Esophagus mucosa (tissue), 1 donor: ENCODE data around the gene PDIA6. TPM values are rescaled to one million over a fixed set of nuclear protein-coding genes. Genes with fewer than 3 reads are reported as not detected.
"Not testable (repeated sequence)": the region's sequence is repeated elsewhere in the genome, so short reads cannot be mapped to it uniquely, and the experiment has no call there.

ENCODE experiments used
- ATAC-seq: fragments of 200-7000 bp; cut with Tn5 transposase; one replicate; pipeline ENCODE4 v1.9.1; 2020
- total RNA-seq: library from RNA; stranded (reverse); gene quantifications from one replicate; pipeline ENCODE4 v1.2.4, GENCODE V29; 2023
- donor health status: DM: yes; HTN: yes; CAD: no.

Gene PDIA6
- total RNA-seq, 1 donor from 2014 or later, result 90.4 TPM

- ATAC-seq, result no peak
Measured at GRCh38 chr2:10810202-10811161, 2.1 kb downstream of the PDIA6 start.

GRCh38 chr2:10806543-10806942, 6.0 kb downstream of the PDIA6 start:
- no peak for ATAC-seq

- ATAC-seq, result not testable (repeated sequence)
Measured at GRCh38 chr2:10805990-10806389, 6.6 kb downstream of the PDIA6 start.

GRCh38 chr2:10802657-10803056, 9.9 kb downstream of the PDIA6 start:
- no peak for ATAC-seq

- ATAC-seq, result no peak
Measured at GRCh38 chr2:10800163-10800562, 12.4 kb downstream of the PDIA6 start.

- no peak for ATAC-seq
Measured at GRCh38 chr2:10798783-10799182, 13.8 kb downstream of the PDIA6 start.

- no peak for ATAC-seq
Measured at GRCh38 chr2:10796703-10797102, 15.9 kb downstream of the PDIA6 start.

- no peak for ATAC-seq
Measured at GRCh38 chr2:10795508-10796046, 17.0 kb downstream of the PDIA6 start.

GRCh38 chr2:10794876-10795275, 17.7 kb downstream of the PDIA6 start:
- ATAC-seq, result no peak

- no peak for ATAC-seq
Measured at GRCh38 chr2:10793816-10794215, 18.8 kb downstream of the PDIA6 start.

- ATAC-seq, result no peak
Measured at GRCh38 chr2:10792660-10793400, 19.8 kb downstream of the PDIA6 start.

GRCh38 chr2:10792001-10792634, 20.5 kb downstream of the PDIA6 start:
- no peak for ATAC-seq

GRCh38 chr2:10790228-10790973, 22.2 kb downstream of the PDIA6 start:
- no peak for ATAC-seq

GRCh38 chr2:10788855-10789254, 23.7 kb downstream of the PDIA6 start:
- ATAC-seq, result no peak

GRCh38 chr2:10787176-10787968, 25.2 kb downstream of the PDIA6 start:
- no peak for ATAC-seq

- no peak for ATAC-seq
Measured at GRCh38 chr2:10786240-10786982, 26.2 kb downstream of the PDIA6 start.

GRCh38 chr2:10785260-10785659, 27.3 kb downstream of the PDIA6 start:
- no peak for ATAC-seq

- no peak for ATAC-seq
Measured at GRCh38 chr2:10784719-10785118, 27.9 kb downstream of the PDIA6 start.

GRCh38 chr2:10783421-10783820, 29.2 kb downstream of the PDIA6 start:
- no peak for ATAC-seq

GRCh38 chr2:10781746-10782145, 30.8 kb downstream of the PDIA6 start:
- no peak for ATAC-seq

GRCh38 chr2:10780821-10781220, 31.8 kb downstream of the PDIA6 start:
- ATAC-seq, result not testable (repeated sequence)
